COLO829 (cell line): ENCODE data around the gene ZFYVE28.

ENCODE experiments used
- DNase-seq: peaks from one replicate; pipeline ENCODE4 v3.0.0; 2012; ENCODE audit warnings: low spot score

The ZFYVE28 gene

DNA sequence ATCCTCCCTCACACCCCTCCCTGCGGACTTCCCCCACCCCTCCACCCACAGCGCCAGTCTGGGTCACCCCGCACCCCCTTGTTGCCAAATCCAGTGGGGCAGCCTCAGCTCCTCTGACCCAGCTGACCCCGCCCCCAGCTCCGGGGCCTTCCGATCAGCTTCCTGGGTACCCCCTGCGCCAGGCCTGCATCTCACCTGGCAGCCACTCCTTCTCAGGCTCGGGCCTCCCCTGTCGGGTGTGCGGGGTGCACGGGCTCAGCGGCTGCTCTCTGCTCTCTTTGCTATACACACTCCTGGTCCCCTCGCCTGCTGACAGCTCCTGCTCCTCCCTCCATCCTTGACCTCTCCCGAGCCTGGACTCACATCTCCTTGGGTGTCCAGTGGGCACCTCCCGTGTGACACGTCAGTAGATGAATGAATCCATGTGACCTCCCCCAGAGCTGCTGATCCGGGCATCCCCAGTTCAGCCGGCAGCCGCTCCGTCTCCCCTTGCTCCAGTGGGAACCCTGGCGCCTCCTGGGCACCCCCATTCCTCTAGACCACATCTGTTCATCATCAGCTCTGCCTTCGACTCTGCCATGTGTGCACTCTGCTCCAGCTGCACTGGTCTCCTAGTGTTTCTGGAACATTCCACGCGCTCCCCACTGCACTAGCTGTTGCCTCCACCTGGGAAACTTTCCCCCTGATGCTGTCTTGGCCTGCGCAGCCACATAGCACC lies 10.2 kb upstream of the ZFYVE28 start:
- DNase-seq: no peak

DNA sequence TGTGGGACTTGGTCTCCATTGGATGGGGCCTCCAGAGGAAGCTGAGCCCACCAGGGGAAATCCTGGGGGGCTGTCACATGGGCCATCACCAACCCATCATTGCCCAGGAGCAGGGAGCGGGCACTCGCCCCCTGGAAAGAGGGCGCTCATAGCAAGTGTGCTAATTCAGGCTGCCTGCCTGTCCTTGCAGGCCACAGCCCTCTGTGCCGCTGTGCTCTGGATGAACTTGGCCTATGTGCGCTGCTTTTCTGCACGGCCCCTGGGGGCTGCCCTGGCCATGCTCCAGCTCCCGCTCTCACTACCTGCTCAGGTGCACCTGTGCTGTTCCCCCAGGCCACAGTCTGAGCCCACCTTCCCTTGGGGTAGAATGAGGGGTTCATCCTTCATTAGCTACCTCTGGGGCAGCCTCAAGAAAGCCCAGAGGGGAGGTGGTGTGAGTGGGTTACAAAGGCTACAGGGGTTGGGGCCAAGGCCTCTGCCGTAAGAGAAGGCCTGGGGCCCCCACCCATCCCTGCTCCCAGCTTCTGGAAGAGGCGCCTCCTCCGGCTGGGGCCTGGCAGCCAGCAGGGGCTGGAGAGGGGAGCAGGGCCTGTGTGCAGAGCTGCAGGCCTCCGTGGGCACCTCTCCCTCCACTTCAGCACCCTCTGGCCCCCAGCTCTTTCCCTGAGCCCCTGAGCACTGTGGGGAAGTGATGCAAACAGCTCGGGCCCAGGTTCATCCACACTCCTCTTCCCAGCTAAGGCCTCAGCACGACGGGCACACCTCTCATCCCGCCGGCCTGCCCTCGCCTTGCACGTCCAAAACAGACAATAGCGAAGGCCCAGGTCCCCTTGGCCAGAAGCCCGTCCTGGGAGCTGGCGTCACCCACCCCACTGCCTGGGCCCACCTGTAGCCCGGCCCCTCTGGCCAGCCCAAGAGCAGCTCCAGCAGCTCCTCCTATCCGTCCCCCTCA lies 9.2 kb upstream of the ZFYVE28 start:
- no peak for DNase-seq

DNA sequence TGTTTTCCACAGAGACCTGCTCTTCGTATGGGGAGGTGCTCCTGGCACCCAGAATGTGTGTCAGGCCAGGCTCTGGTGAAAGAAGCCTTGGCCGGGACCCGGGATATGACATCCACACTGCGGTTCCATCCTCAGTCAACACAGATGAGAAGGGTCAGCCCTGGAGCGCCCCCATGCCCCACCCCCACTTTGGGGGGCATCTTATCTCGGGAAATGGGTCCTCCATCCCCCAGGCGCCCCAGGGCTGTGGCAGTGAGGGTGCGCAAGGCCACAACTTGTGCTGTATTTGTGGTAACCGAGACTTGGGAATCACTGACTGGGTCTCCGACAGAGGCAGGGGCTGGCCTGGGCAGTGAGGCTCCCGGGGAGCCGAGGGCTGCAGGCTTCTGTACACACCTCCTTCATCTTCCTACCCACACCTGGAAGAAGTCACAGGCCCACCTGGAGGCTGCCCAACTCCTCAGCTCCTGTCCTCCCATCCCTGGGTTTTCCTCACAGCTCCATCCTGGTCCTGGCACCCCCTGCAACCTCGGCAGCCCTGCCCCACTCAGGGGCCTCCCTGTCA lies 8.3 kb upstream of the ZFYVE28 start:
- DNase-seq: no peak

DNA sequence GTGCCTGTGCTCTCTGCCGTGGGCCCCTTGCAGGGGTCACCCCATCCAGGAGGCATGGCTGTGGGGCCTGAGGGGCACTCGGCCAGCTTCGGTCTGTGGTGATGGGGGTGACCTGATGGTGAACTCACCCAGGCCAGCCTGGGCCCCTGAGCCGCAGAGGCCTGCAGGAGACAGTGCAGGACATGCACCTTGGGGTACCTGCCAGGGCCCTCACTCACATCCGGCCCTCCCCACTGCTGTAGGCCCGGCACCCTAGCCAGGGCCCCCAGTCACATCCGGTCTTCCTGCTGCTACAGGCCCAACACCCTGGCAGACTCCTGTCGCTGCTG lies 7.6 kb upstream of the ZFYVE28 start:
- no peak for DNase-seq

DNA sequence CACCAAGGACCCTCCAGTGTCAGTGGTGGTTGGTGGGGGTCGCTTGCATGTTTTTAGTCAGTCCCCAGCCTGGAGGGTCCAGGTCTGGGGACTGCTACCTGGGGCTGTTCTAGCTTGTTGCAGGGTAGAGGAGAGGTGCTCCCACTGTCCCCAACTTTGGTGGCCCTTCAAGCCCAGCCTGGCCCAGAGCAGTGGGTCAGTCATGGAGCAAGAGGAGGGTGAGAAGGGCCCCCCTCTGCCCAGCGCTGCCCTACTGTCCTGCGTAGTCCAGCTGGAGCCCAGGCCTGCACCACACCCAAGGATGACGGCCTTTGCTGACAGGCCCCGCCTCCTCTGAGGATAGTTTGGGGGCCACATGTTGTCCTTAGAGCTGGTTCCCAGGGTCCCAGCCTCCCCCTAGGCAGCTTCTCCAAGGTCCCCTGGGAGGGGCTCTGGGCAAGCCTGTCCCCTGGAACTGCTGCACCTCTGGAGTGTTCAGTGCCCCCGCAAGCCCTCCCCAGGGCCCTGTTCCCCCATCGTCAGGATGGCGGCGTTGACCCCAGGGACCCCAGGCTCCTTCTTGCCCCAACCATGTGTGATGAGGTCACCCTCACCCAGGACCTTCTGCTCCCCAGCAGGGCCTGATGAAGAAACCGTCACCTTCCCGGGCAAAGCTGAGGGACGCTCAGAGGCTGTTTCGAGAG lies 7.1 kb upstream of the ZFYVE28 start:
- DNase-seq: no peak

DNA sequence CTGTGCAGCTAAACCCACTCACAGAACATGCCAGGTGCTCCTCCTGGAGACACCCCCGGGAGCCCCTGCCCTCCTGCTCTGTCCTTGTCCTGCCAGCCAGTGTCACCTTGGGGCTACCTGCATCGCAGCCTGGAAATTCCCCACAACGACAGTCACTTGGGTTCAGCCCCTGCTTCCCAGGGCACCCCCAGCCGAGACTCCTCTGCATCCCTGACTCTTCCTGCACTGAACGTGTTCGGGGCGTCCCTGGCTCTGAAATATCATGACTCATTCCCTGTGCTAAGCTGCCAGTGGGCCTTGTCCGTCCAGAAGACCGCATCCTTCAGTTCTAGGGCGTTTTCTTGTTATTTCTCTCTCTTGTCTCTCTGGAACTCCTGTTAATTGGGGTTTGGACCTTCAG lies 6.1 kb upstream of the ZFYVE28 start:
- DNase-seq: no peak

DNA sequence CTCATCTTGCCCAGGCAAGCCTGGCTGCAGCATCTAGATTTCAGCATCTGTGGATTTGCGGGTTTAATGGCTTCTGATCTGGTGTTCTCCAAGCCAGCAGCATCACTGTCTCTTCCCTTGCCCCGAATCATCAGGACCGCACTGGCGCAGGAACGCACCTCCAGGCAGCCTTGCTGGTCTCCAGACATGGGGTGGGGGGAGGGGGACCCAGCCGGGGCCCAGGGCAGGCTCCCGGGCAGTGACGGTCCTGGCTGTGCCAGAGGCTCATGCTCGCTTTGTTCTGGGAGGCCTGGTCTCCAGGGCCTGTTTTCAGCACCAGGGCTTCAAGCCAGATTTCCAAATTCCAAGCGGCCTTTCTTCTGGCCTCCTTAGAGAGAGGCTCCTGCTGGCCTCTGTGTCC lies 5.2 kb upstream of the ZFYVE28 start:
- DNase-seq: no peak

DNA sequence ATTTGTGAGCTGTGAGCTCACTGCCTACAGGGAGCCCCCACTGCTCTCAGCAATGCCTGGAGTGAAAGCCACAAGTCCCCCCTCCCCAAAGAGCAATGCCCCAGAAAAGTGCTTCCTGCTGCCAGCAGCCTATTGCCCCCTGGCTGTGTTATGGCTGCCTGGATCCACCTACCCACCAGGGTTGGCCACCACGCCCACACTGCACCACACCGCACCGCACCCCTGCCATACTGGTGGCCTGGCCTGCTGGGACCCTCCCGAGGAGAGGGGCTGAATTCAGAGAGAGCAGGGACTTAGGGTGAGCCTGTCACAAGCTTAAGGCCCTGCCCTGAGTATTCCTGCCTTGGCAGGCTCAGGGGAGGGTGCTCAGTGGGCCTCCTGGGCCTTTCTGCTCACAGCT lies 4.6 kb upstream of the ZFYVE28 start:
- DNase-seq: no peak

DNA sequence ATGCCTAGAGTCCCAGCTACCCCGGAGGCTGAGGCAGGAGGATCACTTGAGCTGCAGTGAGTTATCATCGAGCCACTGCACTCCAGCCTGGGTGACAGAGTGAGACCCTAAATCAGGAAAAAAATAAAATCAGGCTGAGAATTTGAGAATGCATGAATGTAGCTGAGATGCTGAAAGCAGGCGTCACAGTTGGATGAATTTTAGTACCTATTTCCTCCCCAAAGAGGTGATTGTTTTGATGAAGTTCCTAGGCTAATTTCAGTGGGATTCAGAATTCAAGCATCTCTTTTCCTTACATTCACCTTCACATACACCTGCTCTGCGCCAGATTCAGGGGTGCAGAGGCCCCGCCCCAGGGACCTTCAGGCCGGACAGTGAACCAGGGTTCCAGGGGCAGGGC lies 3.5 kb upstream of the ZFYVE28 start:
- DNase-seq: no peak

DNA sequence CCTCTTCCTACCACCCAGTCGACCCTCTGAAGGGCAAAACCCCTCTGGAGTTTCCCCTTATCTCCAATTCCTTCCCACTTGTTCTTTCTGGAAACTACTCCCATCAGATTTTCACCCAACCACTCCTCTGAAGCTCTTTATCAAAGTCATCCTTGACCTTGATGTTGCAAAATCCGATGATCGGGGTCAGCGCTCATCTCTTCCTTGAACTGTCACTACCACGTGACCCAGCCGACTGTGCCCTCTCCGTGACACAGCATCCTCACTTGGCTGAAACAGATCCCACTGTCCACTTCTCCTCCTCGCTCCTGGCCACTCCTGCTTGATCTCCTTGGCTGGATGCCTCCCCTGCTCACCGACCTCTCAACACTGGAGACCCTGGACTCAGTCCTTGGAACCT lies 1.4 kb upstream of the ZFYVE28 start:
- no peak for DNase-seq

DNA sequence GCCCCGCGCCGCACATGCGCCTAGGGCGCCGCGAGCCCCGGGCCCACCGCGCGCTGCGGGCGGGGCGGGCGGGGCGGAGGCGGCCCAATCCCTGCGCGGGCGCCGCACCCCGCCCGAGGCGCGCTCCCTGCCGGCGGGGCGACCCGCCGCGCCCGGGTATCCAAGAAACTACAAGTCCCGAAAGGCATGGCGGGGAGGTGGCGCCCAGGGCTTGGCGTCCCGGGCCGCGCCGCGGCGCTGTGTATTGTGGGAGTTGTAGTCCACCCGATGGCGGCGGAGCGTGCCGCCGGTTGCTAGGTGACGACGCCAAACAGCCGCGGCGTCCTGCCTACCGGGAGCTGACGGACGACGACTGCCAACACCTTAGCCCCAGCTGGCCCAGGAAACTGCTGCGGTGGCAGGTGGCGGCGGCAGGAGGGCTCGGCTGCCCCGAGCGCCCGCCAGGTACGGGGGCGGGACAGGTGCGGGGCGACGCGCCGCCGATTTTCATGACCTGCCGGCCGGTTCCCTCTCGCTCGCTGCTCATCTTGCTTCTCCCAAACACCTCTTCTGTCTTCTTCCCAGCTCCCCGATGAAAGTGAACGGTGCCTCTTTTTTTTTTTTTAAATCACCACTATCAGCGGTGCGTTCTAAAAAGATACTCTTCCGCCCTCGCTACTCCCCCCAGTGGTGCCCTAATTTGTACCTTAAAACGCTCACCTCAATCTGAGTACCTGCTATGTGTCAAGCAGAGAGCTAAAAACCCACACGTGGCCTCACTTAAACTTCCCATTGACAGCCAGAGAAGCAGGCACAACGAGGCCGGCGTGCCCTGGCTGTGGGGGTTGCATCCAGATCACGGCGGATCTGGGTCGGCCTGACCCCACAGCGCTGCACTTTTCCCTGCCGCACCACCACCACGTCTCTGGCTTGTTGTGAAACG lies 466 bp upstream of the ZFYVE28 start, which contains the start of gene CFAP99:
Gene CFAP99 (plus strand): TSS at position 306 of the 922 bp plus-strand sequence.
- peak; percentile 84 for DNase-seq

DNA sequence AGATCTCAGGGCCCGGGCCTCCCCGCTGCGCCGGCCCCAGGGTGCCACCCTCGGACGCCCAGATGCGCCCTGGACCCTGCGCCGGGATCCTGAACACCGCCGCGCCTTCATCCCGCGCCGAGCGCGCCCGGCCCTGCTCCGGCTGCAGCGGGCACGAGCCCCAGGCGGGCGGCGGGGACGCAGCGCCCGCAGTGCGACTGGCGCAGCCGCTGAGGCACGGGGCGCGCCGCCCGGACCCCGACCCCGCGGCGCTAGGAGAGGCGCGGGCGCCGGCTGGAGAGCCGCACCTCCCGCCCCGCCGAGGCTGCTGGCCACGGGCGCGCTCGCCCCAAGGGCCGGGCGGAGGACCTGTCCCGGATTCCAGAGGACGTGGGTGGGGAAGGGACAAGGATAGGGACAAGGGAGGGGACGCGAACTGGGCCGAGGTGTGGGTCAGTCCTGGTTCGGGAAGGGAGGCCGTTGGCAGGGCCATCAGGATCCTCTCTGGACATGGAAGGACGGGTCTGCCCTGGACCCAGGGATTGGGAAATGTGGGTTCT lies 1.1 kb downstream of the ZFYVE28 start:
- no peak for DNase-seq

DNA sequence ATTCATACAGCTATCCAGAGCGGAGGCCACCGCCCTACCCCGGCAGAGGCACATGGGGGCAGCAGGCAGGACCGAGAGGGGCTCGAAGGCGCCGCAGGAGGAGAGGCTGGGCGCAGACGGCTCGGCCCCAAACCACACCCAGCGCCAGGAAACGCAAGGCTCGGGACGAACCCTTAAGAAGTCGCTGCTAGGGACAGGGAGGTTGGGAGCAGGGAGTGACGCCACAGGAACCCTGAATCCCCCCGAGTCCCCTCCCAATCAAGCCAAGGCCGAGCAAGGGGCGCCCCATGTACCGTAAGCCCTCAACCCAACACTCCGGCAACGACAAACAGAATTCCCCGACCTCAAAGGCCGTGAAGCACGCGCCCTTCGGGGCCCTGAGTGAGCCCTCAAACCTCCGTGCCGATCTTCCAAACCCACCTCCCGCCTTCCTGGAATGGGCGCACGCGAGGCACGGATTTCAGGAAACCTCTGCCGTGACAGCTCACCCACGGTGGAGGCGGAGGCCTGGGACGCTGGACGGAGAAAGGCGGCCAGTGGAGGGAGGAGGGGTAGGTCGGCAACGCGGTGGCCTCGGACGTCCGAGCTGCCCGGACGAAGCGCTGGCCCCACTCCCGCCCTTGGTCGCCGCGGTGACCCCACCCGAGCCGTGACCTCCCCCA lies 1.8 kb downstream of the ZFYVE28 start:
- DNase-seq: no peak

DNA sequence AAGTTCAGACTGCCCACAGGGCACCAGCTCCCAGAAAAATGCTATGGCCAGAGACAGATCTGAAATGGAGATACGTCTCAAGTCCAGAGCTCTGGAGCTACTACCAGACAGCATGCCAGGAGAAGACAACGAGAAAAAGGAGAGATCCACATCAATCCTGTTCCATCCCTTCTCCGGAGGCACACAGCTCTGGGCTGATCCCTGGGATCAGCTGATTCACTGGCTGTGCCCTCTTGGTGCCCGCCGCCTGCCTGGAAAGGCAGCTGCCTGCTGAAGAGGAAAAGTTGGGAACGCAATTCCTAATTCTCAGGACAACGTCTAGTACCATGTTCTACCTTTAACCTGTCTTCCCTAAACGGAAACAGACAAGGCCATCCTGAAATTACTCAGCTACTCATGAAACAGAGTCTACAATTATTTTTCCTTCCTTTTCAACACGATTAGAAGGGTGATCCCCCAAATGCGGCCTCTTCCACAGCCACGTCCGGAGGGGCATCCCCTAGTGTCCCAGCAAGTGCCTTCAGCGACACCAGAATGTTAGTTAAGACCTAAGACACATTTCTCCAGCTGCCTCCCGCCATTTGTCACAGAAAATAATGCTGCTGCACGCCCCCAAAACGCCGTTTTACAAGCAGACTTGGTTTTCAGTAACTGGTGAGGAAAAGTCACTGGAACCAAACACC lies 2.4 kb downstream of the ZFYVE28 start:
- no peak for DNase-seq

DNA sequence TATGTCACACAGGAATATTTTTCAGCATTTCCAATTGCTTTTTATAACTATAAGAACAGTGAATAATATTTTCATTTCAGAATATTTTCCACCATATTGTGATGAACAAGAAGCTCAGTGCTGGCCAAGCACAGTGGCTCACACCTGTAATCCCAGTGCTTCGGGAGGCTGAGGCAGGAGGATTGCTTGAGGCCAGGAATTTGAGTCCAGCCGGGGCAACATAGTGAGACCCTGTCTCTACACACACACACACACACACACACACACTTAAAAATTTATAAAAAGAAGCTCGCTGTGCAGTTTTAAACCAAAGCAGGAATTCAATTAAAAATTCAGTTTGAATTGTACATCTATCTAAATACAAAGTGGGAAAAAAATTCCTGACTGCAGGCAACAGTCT lies 3.2 kb downstream of the ZFYVE28 start:
- no peak for DNase-seq

DNA sequence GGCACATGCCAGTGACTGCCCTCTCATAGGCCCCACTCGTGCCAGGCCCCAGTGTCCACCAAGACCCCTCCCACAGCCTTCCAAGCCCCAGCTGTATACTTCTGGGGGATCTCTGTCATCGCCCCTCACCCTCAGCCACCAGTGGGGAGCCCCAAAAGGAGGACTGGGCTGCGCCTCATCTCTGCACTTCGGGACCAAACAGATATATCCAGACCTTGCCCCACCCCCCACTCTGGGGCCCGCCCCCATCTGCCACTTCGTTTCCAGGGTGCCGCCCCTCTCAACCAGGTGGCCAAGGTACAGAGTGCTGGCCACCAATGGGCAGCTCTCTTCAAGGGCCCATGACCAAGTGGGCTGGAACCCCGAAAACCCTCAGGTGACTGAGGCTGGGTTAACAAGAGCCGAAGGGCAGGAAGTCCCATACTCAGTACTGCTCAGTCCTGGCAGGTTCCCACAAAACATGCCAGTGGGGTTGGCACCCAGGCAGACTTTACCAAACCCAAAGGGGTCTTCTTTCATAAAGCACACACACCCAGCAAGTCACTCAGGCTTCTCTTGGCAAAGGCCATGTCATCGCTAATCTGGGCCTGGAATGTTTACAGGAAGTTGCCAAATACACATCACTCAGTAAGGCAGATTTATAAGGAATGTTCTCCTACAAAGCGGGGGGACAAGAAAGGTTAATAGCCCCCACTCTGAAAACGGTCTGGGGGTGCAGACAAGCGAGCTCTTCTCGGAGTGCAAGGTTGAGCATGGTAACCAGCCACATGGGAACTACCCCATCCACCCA lies 4.4 kb downstream of the ZFYVE28 start:
- no peak for DNase-seq

DNA sequence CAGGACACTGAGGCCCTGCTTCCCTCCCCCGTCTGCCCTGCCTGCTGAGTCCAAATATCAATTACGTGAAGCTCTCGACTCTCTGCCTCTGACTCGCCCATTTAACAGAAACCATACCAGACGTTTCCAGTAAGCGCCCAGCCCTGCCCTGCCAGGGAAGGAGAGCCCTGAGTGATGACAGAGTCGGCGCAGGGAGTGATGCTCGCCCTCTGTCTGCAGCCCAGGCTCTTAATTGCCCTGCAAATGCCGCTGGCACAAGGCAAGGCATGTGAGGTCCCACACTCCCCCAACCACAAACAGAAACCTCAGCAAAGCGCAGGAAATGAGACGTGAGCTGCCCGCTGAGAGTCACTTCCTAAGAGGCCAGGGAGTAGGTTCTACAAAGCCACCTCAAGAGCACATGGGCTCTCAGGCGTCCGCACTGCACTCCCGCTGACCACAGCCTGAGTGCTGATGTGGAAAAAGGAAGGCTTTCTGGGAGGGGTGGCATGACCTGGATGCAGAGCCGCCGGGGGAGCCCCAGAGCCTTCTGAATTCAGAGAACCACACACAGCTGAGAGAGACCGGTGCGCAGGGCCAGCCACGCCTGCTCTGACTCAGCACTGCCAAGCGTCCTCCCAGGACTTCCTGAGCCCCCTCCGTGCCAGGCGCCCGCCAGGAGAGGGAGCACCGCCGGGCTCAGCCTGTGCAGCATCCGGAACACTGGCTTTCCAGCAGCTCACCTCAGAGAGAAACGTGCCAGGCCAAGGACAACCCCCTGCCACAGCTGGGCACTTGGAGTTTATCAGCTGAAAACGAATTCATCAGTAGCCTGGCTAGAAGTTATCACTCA lies 5.3 kb downstream of the ZFYVE28 start:
- DNase-seq: peak; percentile 72

DNA sequence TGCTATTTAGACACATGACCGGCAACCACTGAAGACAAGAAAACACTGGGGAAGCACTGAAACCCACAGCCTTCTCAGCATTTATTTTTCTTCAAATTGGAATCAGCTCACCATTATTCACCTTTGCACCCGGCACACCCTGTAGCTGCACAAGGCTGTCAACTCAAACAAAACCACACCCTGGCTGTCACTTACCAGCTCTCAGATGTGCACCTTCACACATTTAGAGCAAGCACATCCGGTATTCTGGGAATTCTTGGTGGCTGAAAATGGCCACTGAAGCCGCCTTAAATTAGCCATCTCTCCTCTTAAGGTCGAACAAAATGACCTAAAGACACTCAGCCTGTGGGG lies 5.9 kb downstream of the ZFYVE28 start:
- no peak for DNase-seq
